GM18873 (cell line): ENCODE measurements around the gene JADE1.

Experiments
- ATAC-seq: cut with Tn5 transposase; IDR thresholded peaks from one replicate; pipeline ENCODE4 v1.9.1; 2021; ENCODE audit warnings: mild to moderate bottlenecking, moderate library complexity, moderate number of reproducible peaks; ENCODE audit not compliant: unreplicated experiment, low FRiP score

Gene JADE1

DNA sequence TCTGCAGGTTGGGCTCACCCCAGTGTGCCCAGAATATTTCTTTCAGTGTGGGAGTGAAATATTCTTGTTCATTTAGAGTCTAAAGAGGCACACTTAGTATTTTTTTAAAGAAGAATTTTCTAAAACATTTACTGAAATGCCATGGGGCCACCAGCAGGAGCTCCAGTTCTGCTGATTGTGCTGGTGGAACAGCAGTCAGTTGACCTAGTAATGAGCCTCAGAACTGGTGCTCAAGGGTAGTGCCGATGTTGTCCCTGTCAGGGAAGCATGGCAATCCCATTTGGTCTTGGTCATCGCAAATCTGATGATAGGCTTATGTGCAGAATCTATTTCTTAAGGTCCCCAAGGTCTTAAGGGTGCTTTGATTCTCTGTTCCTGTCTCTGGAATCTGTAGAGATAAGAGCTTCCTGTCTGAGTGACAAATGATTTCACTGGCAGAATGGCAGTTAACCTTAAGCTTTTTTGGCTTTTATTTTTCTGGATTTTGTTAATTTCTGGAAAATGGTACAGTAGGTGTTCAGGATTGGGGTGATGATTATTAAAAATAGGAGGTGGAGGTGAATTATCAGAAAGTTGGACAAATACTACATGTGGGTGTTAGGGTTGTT lies 31.3 kb downstream of the JADE1 start:
- no peak for ATAC-seq

GRCh38 chr4:128841402-128841801 lies 31.9 kb downstream of the JADE1 start:
- ATAC-seq: no peak

DNA sequence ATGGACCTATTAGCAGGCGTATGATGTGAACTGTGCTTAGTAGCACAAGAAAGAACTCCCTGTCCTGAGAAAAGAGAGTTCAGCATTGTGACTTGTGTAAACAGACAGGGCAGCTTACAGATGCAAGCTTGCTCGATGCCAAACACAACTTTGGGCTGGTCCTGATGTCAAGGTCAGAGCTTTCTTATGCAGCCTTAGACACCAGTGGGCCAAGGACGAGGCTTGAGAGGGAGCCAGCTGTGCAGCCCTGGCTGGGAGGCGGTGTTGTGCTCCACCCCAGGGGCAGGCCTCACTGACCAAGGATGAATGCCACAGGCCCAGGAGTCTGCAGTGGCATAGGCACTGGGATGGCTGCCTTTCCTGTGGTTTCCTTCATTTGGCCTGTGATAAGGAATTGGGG lies 35.4 kb downstream of the JADE1 start:
- ATAC-seq: no peak

GRCh38 chr4:128846063-128846462 lies 36.6 kb downstream of the JADE1 start:
- ATAC-seq: no peak

DNA sequence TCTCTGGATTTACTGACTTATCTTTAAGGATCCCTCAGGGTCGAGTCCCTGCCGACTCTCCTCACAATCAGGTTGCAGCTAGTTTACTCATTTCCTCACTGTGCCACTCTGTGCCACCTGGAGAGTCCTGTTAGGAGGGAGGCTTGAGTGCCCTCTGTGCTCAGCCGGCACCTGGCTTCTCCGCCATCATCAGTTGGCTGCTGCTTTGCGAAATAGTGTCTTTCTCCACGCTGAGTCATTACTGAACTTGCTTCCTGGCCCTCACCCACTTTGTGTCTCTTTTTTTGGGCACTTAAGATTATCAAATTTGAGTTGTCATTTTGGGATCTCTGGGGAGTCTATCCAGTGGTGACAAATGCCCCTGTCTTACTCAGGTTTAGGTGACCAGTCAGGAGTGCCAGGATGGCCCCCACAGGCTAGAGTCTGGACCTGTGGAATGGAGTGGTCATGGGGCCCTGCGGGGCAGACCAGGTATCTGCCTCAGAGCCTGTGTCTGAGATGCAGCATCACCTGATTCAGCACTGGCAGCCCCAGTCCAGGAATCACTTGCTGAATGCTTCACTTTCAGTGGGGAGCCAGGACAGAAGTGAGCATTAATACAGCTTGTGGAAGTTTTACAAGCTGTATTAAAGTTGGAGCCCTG lies 37.7 kb downstream of the JADE1 start:
- no peak for ATAC-seq

DNA sequence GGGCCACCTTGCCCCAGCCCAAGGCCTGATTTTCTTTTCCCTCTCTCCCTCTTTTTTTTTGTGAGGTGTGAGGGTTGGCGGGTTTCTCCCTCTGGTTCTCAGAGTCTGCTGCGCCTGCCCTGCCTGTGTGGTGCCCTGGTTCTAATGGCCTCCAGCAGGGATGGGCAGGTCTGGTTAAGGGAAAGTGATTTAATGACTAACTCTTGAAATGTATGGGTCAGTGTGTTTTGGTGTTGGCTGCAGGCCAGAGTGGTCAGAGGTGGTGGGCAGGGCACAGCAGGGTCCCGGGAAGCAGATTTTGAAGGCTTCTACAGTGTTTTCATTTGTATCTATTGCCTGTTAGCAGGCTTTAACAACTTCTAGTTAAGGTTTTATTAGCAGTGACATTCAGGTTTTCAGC lies 39.0 kb downstream of the JADE1 start:
- ATAC-seq: no peak

- ATAC-seq: no peak
These were observed 40.8 kb downstream of the JADE1 start for GRCh38 chr4:128850252-128850651.

DNA sequence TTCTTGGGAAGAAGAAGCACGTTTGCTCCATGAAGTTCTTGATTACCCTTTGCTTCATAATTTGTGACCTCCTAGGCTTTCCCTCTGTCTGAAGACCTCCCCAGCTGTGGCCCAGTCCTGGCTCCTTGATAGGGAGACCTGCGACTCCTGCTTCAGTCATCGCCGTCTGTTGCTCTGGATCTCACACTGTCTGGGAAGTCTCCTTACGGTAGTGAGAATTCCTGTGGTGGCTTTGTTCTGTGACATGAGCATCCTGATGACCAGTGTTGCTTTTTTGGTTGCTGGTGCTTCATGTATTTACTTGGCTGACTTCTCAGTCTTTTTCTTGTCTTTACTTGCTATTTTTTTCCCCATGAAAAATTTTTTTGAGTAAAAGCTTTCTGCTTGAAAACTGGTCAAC lies 44.2 kb downstream of the JADE1 start:
- no peak for ATAC-seq

- ATAC-seq: no peak
These were observed 44.9 kb downstream of the JADE1 start for GRCh38 chr4:128854433-128854832.

DNA sequence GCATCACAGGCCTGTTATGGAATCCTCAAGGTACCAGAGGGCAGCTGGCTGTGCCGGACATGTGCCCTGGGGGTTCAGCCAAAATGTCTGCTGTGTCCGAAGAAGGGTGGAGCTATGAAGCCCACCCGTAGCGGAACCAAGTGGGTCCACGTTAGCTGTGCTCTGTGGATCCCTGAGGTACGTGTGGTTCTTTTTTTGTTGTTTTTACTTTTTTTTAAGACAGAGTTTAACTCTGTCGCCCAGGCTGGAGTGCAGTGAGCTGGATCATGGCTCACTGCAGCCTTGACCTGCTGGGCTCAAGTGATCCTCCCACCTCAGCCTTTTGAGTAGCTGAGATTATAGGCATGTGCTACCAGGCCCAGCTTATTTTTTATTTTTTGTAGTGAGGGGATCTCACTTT lies 46.1 kb downstream of the JADE1 start:
- no peak for ATAC-seq

GRCh38 chr4:128856246-128856645 lies 46.7 kb downstream of the JADE1 start:
- no peak for ATAC-seq

GRCh38 chr4:128858879-128859671 lies 49.6 kb downstream of the JADE1 start:
- ATAC-seq: no peak

GRCh38 chr4:128859887-128860677 lies 50.6 kb downstream of the JADE1 start:
- no peak for ATAC-seq

DNA sequence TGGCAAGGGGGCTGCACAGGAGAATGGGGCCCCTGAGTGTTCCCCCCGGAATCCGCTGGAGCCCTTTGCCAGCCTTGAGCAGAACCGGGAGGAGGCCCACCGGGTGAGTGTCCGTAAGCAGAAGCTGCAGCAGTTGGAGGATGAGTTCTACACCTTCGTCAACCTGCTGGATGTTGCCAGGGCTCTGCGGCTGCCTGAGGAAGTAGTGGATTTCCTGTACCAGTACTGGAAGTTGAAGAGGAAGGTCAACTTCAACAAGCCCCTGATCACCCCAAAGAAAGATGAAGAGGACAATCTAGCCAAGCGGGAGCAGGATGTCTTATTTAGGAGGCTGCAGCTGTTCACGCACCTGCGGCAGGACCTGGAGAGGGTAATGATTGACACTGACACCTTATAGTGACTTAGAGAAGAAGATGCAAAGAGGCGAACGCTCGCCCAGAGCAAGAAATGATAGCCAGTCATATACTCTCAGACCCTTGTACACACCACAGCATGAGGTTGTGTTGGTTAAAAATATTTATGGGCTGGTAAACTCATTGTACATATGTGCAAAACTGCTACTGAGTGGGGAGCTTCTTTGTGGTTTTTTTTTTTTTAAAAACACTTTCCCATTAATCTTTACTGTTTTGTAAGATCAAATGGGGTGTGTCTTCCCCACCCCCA lies 52.5 kb downstream of the JADE1 start:
- ATAC-seq: peak; percentile 22

- peak; percentile 47 for ATAC-seq
These were observed 53.3 kb downstream of the JADE1 start for GRCh38 chr4:128862608-128863311.

- no peak for ATAC-seq
These were observed 54.0 kb downstream of the JADE1 start for GRCh38 chr4:128863312-128864075.

DNA sequence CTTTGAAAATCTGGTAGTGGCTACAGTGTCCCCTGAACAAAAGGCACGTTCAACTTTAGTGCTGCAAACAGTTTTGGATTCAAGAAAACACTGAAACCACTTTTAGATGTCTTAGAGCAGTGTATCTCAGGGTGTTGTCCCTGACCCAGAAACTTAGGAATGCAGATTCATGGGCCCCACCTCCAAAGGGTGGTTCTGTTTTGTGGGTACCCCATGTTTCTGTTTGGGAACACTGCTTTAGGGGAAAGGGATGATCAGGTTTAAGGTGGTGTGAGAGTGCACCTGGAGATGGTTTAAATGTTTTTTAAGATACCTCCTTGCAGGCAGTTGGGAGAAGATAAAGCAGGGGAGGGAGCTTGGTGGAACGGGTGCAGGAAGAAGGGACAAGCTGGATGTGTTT lies 55.6 kb downstream of the JADE1 start:
- no peak for ATAC-seq

DNA sequence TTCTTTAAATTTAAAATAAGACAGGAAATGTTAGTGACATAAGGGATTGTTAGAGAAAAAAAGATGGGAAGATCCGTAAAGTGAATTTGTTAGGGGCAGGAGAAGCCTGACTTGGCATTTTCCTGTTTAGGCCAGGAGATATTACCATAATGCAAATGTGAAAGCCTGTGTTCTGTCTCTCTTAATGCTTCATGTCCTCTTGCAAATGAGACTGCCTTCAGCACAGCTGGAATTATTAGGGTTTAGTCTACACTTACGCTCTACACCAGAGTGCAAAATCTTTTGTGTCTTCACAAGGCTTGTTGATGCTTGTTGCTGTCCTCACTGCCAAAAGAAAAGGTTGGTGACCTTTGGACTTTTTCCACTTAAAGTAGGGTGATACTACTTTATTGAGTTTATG lies 56.8 kb downstream of the JADE1 start:
- no peak for ATAC-seq

DNA sequence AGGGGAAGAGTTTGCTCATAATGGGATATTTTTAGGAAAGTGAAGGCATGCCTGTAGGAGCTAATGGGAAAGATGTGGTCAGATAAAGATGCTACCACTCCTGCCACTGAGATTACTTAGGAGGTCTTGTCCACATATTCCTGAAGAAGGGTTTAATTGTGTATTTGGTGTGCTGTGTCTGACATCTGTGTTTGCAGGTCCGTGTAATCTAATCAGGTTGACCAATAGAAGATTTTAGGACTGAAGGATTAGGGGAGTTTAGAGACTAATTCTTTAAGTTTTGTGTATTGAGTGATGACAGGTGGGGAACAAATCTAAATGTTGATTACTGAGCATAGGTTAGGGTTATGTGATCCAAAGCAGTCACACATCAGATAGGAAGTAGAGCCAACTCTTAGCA lies 57.2 kb downstream of the JADE1 start:
- ATAC-seq: no peak
